HEK293 (cell line): ENCODE results near the gene MAN1B1.

Experiments
- CTCF ChIP-seq: fragments of 450-650 bp; formaldehyde crosslinking; IDR thresholded peaks from 2 replicates; pipeline ENCODE4 v1.5.1; 2016; ENCODE audit warnings: missing biosample characterization, missing genetic modification characterization
- OSR2 ChIP-seq: fragments of 450-650 bp; formaldehyde crosslinking; IDR thresholded peaks from 2 replicates; pipeline ENCODE4 v1.5.1; 2016; ENCODE audit warnings: missing biosample characterization, missing genetic modification characterization
- SETDB1 ChIP-seq: IDR thresholded peaks from one replicate; pipeline ENCODE4 v1.6.1; 2017; ENCODE audit warnings: mild to moderate bottlenecking, low read length, moderate library complexity, mixed read lengths; ENCODE audit not compliant: insufficient read length
- ZNF121 ChIP-seq: fragments of 450-650 bp; formaldehyde crosslinking; IDR thresholded peaks from 2 replicates; pipeline ENCODE4 v1.5.1; 2016; ENCODE audit warnings: missing biosample characterization, missing genetic modification characterization
- ZNF19 ChIP-seq: fragments of 450-650 bp; formaldehyde crosslinking; IDR thresholded peaks from 2 replicates; pipeline ENCODE4; 2016; ENCODE audit warnings: missing biosample characterization, missing genetic modification characterization, low read depth
- ZNF549 ChIP-seq: fragments of 450-650 bp; IDR thresholded peaks from 2 replicates; pipeline ENCODE4 v1.5.1; 2018; ENCODE audit warnings: missing biosample characterization, missing genetic modification characterization, mild to moderate bottlenecking, inconsistent platforms, moderate library complexity
- ZNF626 ChIP-seq: fragments of 450-650 bp; sonication (Bioruptor Pico); formaldehyde crosslinking; IDR thresholded peaks from 2 replicates; pipeline ENCODE4 v1.5.1; 2018; ENCODE audit warnings: missing biosample characterization, missing genetic modification characterization, inconsistent platforms
- ZNF785 ChIP-seq: fragments of 450-650 bp; formaldehyde crosslinking; IDR thresholded peaks from 2 replicates; pipeline ENCODE4 v1.5.1; 2016; ENCODE audit warnings: missing biosample characterization, missing genetic modification characterization
- ZNF830 ChIP-seq: fragments of 450-650 bp; IDR thresholded peaks from 2 replicates; pipeline ENCODE4 v1.5.0; 2018; ENCODE audit warnings: missing biosample characterization, missing genetic modification characterization, low read depth, mild to moderate bottlenecking, moderate library complexity

GRCh38 chr9:137062384-137062783 is 24.4 kb upstream of the MAN1B1 start:
- no peak for TF ChIP-seq CTCF (tag by site-specific recombination)
- TF ChIP-seq SETDB1 = no peak
- no peak for TF ChIP-seq ZNF785
- no peak for TF ChIP-seq ZNF549 (tag by site-specific recombination)
- no peak for TF ChIP-seq ZNF121
- no peak for TF ChIP-seq OSR2 (tag by site-specific recombination)
- no peak for TF ChIP-seq ZNF626 (tag by site-specific recombination)
- TF ChIP-seq ZNF19 (tag by site-specific recombination) = no peak
- TF ChIP-seq ZNF830 (tag by site-specific recombination) = no peak
